AG08396 (cell line): Measurements from ENCODE around the gene PDZD8.
"Not testable (repeated sequence)": the region's sequence is repeated elsewhere in the genome, so short reads cannot be mapped to it uniquely, and the experiment has no call there.

Experiments used
- DNase-seq: peaks from one replicate; pipeline ENCODE4 v3.0.0; 2012; ENCODE audit warnings: low spot score, mixed read lengths

The PDZD8 gene

GRCh38 chr10:117294039-117294645 is 81.1 kb downstream of the PDZD8 start:
- no peak for DNase-seq

- not testable (repeated sequence) for DNase-seq
Observed at GRCh38 chr10:117290872-117291271, 84.4 kb downstream of the PDZD8 start.

- no peak for DNase-seq
Observed at GRCh38 chr10:117284716-117285494, 90.3 kb downstream of the PDZD8 start.

- DNase-seq, result no peak
Observed at GRCh38 chr10:117277675-117278074, 97.6 kb downstream of the PDZD8 start.

GRCh38 chr10:117275121-117275520 is 100.1 kb downstream of the PDZD8 start:
- no peak for DNase-seq

GRCh38 chr10:117274509-117274908 is 100.7 kb downstream of the PDZD8 start:
- no peak for DNase-seq

GRCh38 chr10:117273980-117274379 is 101.3 kb downstream of the PDZD8 start:
- DNase-seq, result no peak

GRCh38 chr10:117272195-117273076 is 102.8 kb downstream of the PDZD8 start:
- no peak for DNase-seq

- DNase-seq, result no peak
Observed at GRCh38 chr10:117271427-117271826, 103.8 kb downstream of the PDZD8 start.

GRCh38 chr10:117268907-117269306 is 106.3 kb downstream of the PDZD8 start:
- DNase-seq, result no peak

- DNase-seq, result no peak
Observed at GRCh38 chr10:117268258-117268657, 107.0 kb downstream of the PDZD8 start.

- no peak for DNase-seq
Observed at GRCh38 chr10:117266812-117267211, 108.4 kb downstream of the PDZD8 start.

GRCh38 chr10:117266400-117266799 is 108.8 kb downstream of the PDZD8 start:
- no peak for DNase-seq

- no peak for DNase-seq
Observed at GRCh38 chr10:117264782-117265181, 110.5 kb downstream of the PDZD8 start.

GRCh38 chr10:117262903-117263293 is 112.3 kb downstream of the PDZD8 start:
- DNase-seq, result no peak

GRCh38 chr10:117262291-117262902 is 112.8 kb downstream of the PDZD8 start:
- no peak for DNase-seq

- no peak for DNase-seq
Observed at GRCh38 chr10:117261501-117261900, 113.7 kb downstream of the PDZD8 start.

- DNase-seq, result no peak
Observed at GRCh38 chr10:117260084-117260483, 115.2 kb downstream of the PDZD8 start.

- DNase-seq, result no peak
Observed at GRCh38 chr10:117259279-117259678, 116.0 kb downstream of the PDZD8 start.

- no peak for DNase-seq
Observed at GRCh38 chr10:117257721-117258120, 117.5 kb downstream of the PDZD8 start.

GRCh38 chr10:117256910-117257309 is 118.3 kb downstream of the PDZD8 start:
- no peak for DNase-seq

- no peak for DNase-seq
Observed at GRCh38 chr10:117255835-117256460, 119.3 kb downstream of the PDZD8 start.
